HEK293 (cell line): ENCODE data around the gene MS4A12.

Experiments
- RBAK ChIP-seq: fragments of 450-650 bp; formaldehyde crosslinking; IDR thresholded peaks from 2 replicates; pipeline ENCODE4 v1.5.1; 2016; ENCODE audit warnings: missing biosample characterization, missing genetic modification characterization
- ZNF549 ChIP-seq: fragments of 450-650 bp; IDR thresholded peaks from 2 replicates; pipeline ENCODE4 v1.5.1; 2018; ENCODE audit warnings: missing biosample characterization, missing genetic modification characterization, mild to moderate bottlenecking, inconsistent platforms, moderate library complexity
- ZNF76 ChIP-seq: fragments of 450-650 bp; formaldehyde crosslinking; IDR thresholded peaks from 2 replicates; pipeline ENCODE4; 2016; ENCODE audit warnings: low read depth, missing biosample characterization, missing genetic modification characterization, borderline replicate concordance
- TF ChIP-seq, protein P1 (sequence below): fragments of 450-650 bp; formaldehyde crosslinking; IDR thresholded peaks from 2 replicates; pipeline ENCODE4 v1.5.1; 2016; ENCODE audit warnings: missing biosample characterization, missing genetic modification characterization

DNA sequence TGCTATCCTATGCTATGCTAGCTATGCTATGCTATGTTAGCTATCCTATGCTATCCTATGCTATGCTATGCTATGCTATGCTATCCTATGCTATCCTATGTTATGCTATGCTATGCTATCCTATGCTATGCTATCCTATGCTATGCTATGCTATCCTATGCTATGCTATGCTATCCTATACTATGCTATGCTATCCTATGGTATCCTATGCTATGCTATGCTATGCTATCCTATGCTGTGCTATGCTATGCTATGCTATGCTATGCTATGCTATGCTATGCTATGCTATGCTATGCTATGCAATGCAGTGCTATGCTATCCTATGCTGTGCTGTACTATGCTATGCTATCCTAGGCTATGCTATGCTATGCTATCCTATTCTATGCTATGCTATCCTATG lies 45.5 kb upstream of the MS4A12 start:
- TF ChIP-seq, protein P1, sequence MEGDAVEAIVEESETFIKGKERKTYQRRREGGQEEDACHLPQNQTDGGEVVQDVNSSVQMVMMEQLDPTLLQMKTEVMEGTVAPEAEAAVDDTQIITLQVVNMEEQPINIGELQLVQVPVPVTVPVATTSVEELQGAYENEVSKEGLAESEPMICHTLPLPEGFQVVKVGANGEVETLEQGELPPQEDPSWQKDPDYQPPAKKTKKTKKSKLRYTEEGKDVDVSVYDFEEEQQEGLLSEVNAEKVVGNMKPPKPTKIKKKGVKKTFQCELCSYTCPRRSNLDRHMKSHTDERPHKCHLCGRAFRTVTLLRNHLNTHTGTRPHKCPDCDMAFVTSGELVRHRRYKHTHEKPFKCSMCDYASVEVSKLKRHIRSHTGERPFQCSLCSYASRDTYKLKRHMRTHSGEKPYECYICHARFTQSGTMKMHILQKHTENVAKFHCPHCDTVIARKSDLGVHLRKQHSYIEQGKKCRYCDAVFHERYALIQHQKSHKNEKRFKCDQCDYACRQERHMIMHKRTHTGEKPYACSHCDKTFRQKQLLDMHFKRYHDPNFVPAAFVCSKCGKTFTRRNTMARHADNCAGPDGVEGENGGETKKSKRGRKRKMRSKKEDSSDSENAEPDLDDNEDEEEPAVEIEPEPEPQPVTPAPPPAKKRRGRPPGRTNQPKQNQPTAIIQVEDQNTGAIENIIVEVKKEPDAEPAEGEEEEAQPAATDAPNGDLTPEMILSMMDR (tag by site-specific recombination): no peak
- TF ChIP-seq ZNF549 (tag by site-specific recombination) (no peak), RBAK (tag by site-specific recombination) (no peak), ZNF76 (tag by site-specific recombination) (no peak)
